ENCODE data around the gene ADD1. TPM values are rescaled to one million over a fixed set of nuclear protein-coding genes. Genes with fewer than 3 reads are reported as not detected.
A peak's percentile ranks its signal among the peaks of the same experiment; 100 is the strongest.

Gene ADD1
- total and polyA plus RNA-seq, 7 donors, result 124 to 224 (median 176) TPM

- peaks cover 0 to 46% of the 10 kb centered on the region in 2 donors for H3K36me3 ChIP-seq (ENCODE audit: insufficient read depth in 1 of 2, low read depth in 1 of 2)
Measured at GRCh38 chr4:2835978-2836377, 7.7 kb upstream of the ADD1 start.

GRCh38 chr4:2836391-2836859, 7.2 kb upstream of the ADD1 start:
- Histone ChIP-seq H3K36me3 (ENCODE audit: insufficient read depth in 1 of 2, low read depth in 1 of 2) (peaks cover 0 to 42% of the 10 kb centered on the region in 2 donors), H3K4me3 (no peak overlapping the region), H3K27me3 (ENCODE audit: insufficient read depth in 3 of 3, low read length in 2 of 3) (no peaks in the 10 kb centered on the region), H3K4me1 (peaks cover 6% of the 10 kb centered on the region), H3K27ac (no peak overlapping the region), H3K9me3 (no peaks in the 10 kb centered on the region)
- 74 to 84% (median 77%) methylated on average over 5 of the region's 5 CpGs for WGBS, 3 donors
- intact Hi-C loops (cut with DNase I), result no loop called here
- no peak for ATAC-seq
- no peak for DNase-seq
- no peak for TF ChIP-seq CTCF (IDR thresholded peaks at IDR 0.05)

More at GRCh38 chr4:2835978-2836377, 7.7 kb upstream of the ADD1 start:
- no peak for TF ChIP-seq CTCF (IDR thresholded peaks at IDR 0.05)
- intact Hi-C loops (cut with DNase I), result no loop called here
- peaks cover 6% of the 10 kb centered on the region for H3K4me1 ChIP-seq
- no peak overlapping the region for H3K4me3 ChIP-seq
- DNase-seq (peak in 1 of 2 donors; percentile 23), ATAC-seq (peak in 1 of 4 donors; percentile 29)
- no peaks in the 10 kb centered on the region for H3K27me3 ChIP-seq (ENCODE audit: insufficient read depth in 3 of 3, low read length in 2 of 3)
- H3K27ac ChIP-seq, result no peak overlapping the region
- WGBS, 3 donors, result 49 to 85% (median 64%) methylated on average over 7 to 8 of the region's 8 CpGs
- H3K9me3 ChIP-seq, result no peaks in the 10 kb centered on the region

GRCh38 chr4:2837110-2837903, 6.3 kb upstream of the ADD1 start:
- ATAC-seq, result peak in 2 of 4 donors; percentile 3 to 21
- DNase-seq, result no peak
- TF ChIP-seq CTCF (IDR thresholded peaks at IDR 0.05), result no peak
- H3K27ac ChIP-seq, result peak overlapping the region; percentile 8
- no peaks in the 10 kb centered on the region for H3K27me3 ChIP-seq (ENCODE audit: insufficient read depth in 3 of 3, low read length in 2 of 3)
- WGBS, 3 donors, result 61 to 68% (median 64%) methylated on average over 20 of the region's 20 CpGs
- H3K36me3 ChIP-seq (ENCODE audit: insufficient read depth in 1 of 2, low read depth in 1 of 2), result peaks cover 0 to 33% of the 10 kb centered on the region in 2 donors
- intact Hi-C loops (cut with DNase I), result no loop called here
- H3K9me3 ChIP-seq, result no peaks in the 10 kb centered on the region
- peaks cover 6% of the 10 kb centered on the region for H3K4me1 ChIP-seq
- H3K4me3 ChIP-seq, result peak overlapping the region; percentile 6

DNA sequence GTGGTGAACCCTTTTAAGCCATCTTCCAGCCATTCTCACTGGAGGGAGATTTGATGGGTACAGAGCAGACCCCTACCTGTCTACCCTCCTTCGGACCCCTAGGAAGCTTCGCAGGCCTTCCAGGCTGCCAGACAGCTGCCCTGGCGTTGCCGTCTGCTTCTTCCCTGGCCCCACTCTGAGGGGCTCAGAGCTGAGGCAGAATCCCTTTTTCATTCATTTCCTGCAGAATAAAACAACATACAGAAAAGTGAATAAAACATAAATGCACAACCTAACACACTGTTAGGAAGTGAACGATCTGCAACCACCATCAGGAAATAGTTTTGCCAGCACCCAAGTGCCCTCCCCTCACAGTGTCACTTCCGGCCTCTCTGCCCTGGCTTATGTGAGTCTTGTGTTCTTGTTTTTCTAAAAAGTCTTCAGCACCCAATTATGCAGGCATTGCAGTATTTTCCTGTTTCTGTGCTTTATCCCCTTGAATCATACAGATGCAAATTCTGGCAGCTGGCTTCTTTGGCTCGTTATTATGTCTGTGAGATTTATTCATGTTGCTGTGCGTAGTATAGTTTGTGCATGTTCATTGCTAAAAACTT, 5.6 kb upstream of the ADD1 start:
- Histone ChIP-seq H3K9me3 (no peaks in the 10 kb centered on the region), H3K4me1 (peaks cover 12% of the 10 kb centered on the region), H3K27me3 (ENCODE audit: insufficient read depth in 3 of 3, low read length in 2 of 3) (no peaks in the 10 kb centered on the region), H3K4me3 (peak overlapping the region; percentile 6), H3K27ac (no peak overlapping the region), H3K36me3 (ENCODE audit: insufficient read depth in 1 of 2, low read depth in 1 of 2) (peaks cover 0 to 26% of the 10 kb centered on the region in 2 donors)
- DNase-seq (no peak), ATAC-seq (peak in 2 of 4 donors; percentile 45 to 63)
- no peak for TF ChIP-seq CTCF (IDR thresholded peaks at IDR 0.05)
- intact Hi-C loops (cut with DNase I), result no loop called here
- 39 to 46% (median 44%) methylated on average over 8 of the region's 8 CpGs for WGBS, 3 donors
